ENCODE measurements around the gene SMC1A.

SMC1A gene

DNA sequence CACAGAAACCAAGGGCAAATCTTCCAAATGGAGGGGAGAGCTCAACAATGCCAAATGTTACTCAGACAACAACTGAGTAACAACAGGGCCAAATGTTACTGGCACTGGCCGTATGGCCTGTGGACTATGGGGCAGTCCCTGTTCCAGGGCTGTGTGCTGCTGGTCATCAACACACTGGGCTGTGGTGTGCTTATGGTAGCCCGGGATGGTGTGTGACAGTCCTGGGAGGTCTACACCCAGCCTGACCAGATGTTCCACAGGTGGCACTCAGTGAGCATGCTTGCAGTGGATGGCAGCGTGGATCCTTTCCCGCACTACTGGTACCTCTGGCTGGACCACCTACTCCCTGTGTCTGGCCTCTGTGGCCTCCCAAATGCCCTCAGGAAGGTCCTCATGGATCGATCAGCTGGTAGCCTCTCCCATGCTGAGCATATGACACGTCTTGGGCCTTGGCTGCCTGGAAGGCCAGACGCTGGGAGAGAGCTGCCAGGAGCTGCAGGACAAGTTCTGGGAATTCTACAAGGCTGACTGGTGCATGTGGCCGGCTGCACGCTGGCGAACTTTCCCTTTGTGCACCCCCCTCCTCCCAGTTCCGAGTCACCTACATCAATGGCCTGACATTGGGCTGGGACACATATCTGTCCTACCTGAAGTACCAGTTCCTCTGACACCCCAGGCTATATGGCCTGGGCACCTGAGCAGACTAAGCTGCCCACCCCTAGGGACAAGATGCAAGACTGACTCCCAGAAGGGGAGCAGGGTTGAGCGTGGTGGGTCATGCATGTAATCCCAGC, 81.4 kb downstream of the SMC1A start:
- DNase-seq (ENCODE audit: low spot score): no peak

DNA sequence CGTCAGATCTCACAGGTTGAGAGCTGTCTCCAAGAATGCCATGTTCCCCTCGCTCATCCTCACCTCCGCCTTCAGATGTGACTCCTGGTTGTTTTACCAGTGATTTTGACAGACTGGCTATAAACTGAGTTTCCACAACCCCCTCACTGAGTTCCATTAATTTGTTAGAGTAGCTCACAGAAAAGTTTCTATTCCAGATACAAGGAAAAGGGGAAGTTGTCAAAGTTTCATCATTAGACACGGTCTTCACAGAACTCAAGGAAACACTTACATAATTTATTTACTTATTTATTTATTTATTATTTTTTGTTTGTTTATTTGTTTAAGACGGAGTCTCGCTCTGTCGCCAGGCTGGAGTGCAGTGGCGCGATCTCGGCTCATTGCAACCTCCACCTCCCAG, 85.4 kb downstream of the SMC1A start:
- DNase-seq (ENCODE audit: low spot score): no peak

DNA sequence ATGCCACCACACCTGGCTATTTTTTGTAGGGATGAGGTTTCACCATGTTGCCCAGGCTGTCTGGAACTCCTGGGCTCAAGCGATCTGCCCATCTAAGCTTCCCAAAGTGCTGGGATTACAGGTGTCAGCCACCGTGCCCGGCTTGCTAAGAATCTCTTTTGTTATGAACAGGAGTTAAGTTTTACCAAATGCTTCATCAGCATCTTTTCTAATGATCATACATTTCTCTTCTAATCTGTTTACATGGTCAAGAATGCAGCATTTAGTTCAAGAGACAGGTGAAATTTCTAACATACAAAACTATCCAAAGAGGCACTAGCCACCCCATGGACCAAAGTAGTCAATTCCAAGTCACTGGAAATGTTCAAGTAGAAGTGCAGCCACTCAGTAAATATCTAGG, 88.6 kb downstream of the SMC1A start:
- no peak for DNase-seq (ENCODE audit: low spot score)

DNA sequence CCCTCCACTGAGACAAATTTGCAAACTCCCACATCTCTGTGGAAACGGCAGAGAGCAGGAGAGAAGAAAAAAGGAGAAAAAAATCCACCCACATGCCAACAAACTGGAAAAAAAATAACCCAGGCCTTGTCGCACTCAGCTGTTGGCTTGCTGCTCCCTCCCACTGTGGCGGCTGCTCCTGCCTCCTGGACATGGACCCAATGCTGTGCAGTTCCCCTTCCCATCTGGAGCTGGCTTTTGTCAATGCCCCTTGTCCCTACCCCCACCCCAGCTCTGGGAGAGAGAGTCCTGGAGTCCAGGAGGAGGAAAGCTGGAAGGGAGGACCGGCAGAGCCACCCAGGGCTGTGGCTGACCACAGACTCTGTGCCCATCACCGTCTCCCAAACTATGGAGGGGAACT, 90.2 kb downstream of the SMC1A start:
- no peak for DNase-seq (ENCODE audit: low spot score)

DNA sequence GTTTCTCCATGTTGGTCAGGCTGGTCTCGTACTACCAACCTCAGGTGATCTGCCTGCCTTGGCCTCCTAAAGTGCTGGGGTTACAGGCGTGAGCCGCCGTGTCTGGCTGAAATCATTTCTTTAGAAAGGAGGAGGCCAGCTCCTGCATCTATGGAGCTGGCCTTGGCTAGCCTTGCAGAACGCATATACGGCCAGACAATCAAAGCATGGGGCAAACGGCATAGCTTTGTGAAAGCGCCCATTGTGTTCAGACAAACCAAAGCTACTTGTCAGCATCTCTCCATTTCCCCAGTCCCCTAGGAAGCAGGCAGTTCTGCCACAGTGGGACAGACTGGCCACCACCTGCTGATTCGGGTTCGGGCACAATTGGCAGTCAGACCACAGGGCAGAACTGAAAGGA, 92.1 kb downstream of the SMC1A start:
- DNase-seq (ENCODE audit: low spot score): peak; percentile 54

DNA sequence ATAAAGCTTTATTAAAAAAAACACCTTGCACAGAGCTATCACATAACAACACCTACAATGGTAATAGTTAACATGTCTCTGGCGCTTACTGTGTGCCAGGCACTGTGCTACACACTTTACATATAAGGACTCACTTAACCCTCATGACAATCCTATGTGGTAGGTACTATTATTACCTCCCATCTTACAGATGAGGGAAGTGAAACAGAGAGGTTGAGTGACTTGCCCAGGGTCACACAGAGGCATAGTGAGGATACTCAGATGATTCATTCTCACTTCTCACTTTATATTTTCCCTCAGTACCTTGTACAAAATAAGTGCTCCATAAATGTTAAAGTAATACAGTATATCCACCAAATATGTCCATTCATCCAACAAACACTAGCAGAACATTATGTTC, 97.7 kb downstream of the SMC1A start:
- DNase-seq (ENCODE audit: low spot score): no peak

Measured in Ammon's horn (tissue), 1 donor.